Spleen (tissue), 11 donors: ENCODE results near the gene DDX50. TPM values are rescaled to one million over a fixed set of nuclear protein-coding genes. Genes with fewer than 3 reads are reported as not detected.
"Not testable (repeated sequence)": the region's sequence is repeated elsewhere in the genome, so short reads cannot be mapped to it uniquely, and the experiment has no call there.

Experiments
- DNase-seq: peaks from one replicate; pipeline ENCODE4 v3.0.0-alpha.2; 2020
- H3K27ac ChIP-seq, 8 donors: fragments of 200-600 bp; sonication (generic) in 7 of 8; 1 replicate in 4 of 8; 2 replicates in 4 of 8; pipeline versions ENCODE4 v1.5.0 to v1.8.0; 2016 to 2021; ENCODE audit warnings: inconsistent platforms in 4 of 8, mild to moderate bottlenecking in 4 of 8, moderate library complexity in 1 of 8
- H3K27me3 ChIP-seq, 7 donors: fragments of 200-600 bp; sonication (generic) in 6 of 7; replicated peaks in 1 of 7; 1 replicate in 4 of 7; 2 replicates in 3 of 7; pipeline versions ENCODE4 v1.5.0 to v1.8.0; 2016 to 2021; ENCODE audit warnings: inconsistent platforms in 3 of 7, mild to moderate bottlenecking in 1 of 7
- H3K36me3 ChIP-seq, 6 donors: fragments of 200-600 bp; sonication (generic) in 5 of 6; 1 replicate in 4 of 6; 2 replicates in 2 of 6; pipeline versions ENCODE4 v1.5.0 to v1.8.0; 2016 to 2021; ENCODE audit warnings: inconsistent platforms in 2 of 6
- H3K4me1 ChIP-seq, 6 donors: fragments of 200-600 bp; sonication (generic) in 5 of 6; 1 replicate in 3 of 6; 2 replicates in 3 of 6; pipeline versions ENCODE4 v1.5.0 to v1.8.0; 2016 to 2021; ENCODE audit warnings: inconsistent platforms in 3 of 6
- H3K4me3 ChIP-seq, 8 donors: fragments of 200-600 bp; sonication (generic) in 7 of 8; 1 replicate in 4 of 8; 2 replicates in 4 of 8; pipeline versions ENCODE4 v1.5.0 to v1.8.0; 2016 to 2021; ENCODE audit warnings: inconsistent platforms in 4 of 8, mild to moderate bottlenecking in 4 of 8, moderate library complexity in 2 of 8
- H3K9me3 ChIP-seq, 8 donors: fragments of 200-600 bp; sonication (generic) in 7 of 8; 1 replicate in 4 of 8; 2 replicates in 4 of 8; pipeline versions ENCODE4 v1.5.0 to v1.8.0; 2016 to 2021; ENCODE audit warnings: inconsistent platforms in 4 of 8
- POLR2A ChIP-seq, 3 donors: fragments of 450-650 bp; IDR thresholded peaks; one replicate each; pipeline ENCODE4 v1.5.1; 2017; ENCODE audit warnings: antibody characterized with exemption in 3 of 3, mild to moderate bottlenecking in 1 of 3
- POLR2AphosphoS5 ChIP-seq, 3 donors: sonication (generic); formaldehyde crosslinking; IDR thresholded peaks; one replicate each; pipeline ENCODE4 v1.5.1; 2017; ENCODE audit warnings: antibody characterized with exemption in 3 of 3
- WGBS, 5 donors: extraction: QIAGEN DNeasy Blood & Tissue Kit in 3 of 5; methylation state at CpG; one replicate each; pipeline versions ENCODE4 v1.1.5 to v1.1.7; 2013 to 2018; 5-methylcytosine and 5-hydroxymethylcytosine counted together
- intact Hi-C: fragments of 100-400 bp; cut with DNase I; formaldehyde crosslinking; loops from one replicate; pipeline ENCODE4 v1.15.0; 2023; ENCODE audit warnings: low total_unique reads
- polyA plus RNA-seq, 3 donors: library from polyadenylated mRNA; stranded (reverse); fragments of 200-250 nt; gene quantifications; one replicate each; pipeline ENCODE4 v1.2.1, GENCODE V29; 2013
- total RNA-seq, 7 donors: library from RNA; depleted of rRNA in 3 of 7; stranded (reverse); fragments of >200 nt in 3 of 7; fragmentation: NEBNext Ultra II Directional in 4 of 7; extraction: Animal tissue kit (Norgen Biotek cat#: 25700) in 4 of 7; gene quantifications; one replicate each; pipeline versions ENCODE4 v1.1.0 to v1.2.1, GENCODE V29; 2016 to 2021
- TF ChIP-seq, protein P1 (sequence below), 11 experiments: fragments of 200-600 bp in 7 of 11; fragments of 450-650 bp in 4 of 11; sonication (generic) in 4 of 11; IDR thresholded peaks in 8 of 11; conservative IDR thresholded peaks in 3 of 11; 1 replicate in 7 of 11; 2 replicates in 4 of 11; pipeline versions ENCODE4 v1.4.0 to v1.8.0; 2016 to 2021; ENCODE audit warnings: antibody characterized with exemption in 11 of 11, inconsistent platforms in 4 of 11, mild to moderate bottlenecking in 1 of 11
- donor health status: healthy with polysubstance abuse.
- donor health status: DM: no; HTN: no; CAD: no; lungs with moderate emphysema.
- donor health status: DM: no; HTN: no; CAD: no.
- donor health status: Bipolar disorder and iron deficiency.
- donor health status: healthy.
- donor health status: DM: no; HTN: no; CAD: no.
- donor health status: DM: yes; HTN: yes; CAD: no.

DDX50 gene
- total and polyA plus RNA-seq, 10 donors = 19.2 to 33.6 (median 28.4) TPM

DNA sequence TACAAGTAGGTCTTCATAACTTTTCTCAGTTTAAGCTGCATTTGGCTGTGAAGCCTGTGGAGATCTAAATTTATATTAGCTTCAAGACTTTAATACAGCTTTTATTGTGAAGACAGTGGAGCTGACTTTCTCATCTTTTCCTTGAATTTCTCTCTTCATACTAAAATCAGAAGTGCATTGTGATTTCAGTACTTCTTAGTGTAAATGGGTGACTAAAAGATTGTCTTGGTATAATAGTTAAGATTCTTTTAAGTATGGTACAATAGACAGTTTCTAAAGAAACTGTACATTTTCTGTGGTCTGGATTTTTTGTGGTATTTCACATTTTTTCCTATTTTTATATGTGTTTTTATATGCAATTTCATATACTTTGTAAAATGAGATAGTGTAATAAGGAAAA lies 33.9 kb downstream of the DDX50 start:
- TF ChIP-seq, protein P1, sequence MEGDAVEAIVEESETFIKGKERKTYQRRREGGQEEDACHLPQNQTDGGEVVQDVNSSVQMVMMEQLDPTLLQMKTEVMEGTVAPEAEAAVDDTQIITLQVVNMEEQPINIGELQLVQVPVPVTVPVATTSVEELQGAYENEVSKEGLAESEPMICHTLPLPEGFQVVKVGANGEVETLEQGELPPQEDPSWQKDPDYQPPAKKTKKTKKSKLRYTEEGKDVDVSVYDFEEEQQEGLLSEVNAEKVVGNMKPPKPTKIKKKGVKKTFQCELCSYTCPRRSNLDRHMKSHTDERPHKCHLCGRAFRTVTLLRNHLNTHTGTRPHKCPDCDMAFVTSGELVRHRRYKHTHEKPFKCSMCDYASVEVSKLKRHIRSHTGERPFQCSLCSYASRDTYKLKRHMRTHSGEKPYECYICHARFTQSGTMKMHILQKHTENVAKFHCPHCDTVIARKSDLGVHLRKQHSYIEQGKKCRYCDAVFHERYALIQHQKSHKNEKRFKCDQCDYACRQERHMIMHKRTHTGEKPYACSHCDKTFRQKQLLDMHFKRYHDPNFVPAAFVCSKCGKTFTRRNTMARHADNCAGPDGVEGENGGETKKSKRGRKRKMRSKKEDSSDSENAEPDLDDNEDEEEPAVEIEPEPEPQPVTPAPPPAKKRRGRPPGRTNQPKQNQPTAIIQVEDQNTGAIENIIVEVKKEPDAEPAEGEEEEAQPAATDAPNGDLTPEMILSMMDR (IDR thresholded peaks at IDR 0.05 in 8 of 11, conservative IDR thresholded peaks at IDR 0.05 in 3 of 11) = no peak
- TF ChIP-seq POLR2A (IDR thresholded peaks at IDR 0.05) = no peak
- no peak for TF ChIP-seq POLR2AphosphoS5 (IDR thresholded peaks at IDR 0.05)
- no peaks in the 10 kb centered on the region for H3K9me3 ChIP-seq
- intact Hi-C loops = no loop called here

GRCh38 chr10:68938117-68938516 lies 37.0 kb downstream of the DDX50 start:
- Histone ChIP-seq H3K4me1 (no peaks in the 10 kb centered on the region), H3K36me3 (peaks cover 0 to 100% (median 77%) of the 10 kb centered on the region in 6 donors), H3K27ac (no peak overlapping the region), H3K9me3 (no peaks in the 10 kb centered on the region), H3K4me3 (no peak overlapping the region), H3K27me3 (no peaks in the 10 kb centered on the region)
- no peak for DNase-seq
- intact Hi-C loops = no loop called here
- 84 to 92% (median 89%) methylated on average over 2 of the region's 2 CpGs for WGBS, 5 donors
- TF ChIP-seq, protein P1 (IDR thresholded peaks at IDR 0.05 in 8 of 11, conservative IDR thresholded peaks at IDR 0.05 in 3 of 11) = no peak
- TF ChIP-seq POLR2A (IDR thresholded peaks at IDR 0.05) (no peak), POLR2AphosphoS5 (IDR thresholded peaks at IDR 0.05) (no peak)

More for the DNA sequence above, 33.9 kb downstream of the DDX50 start:
- H3K4me1 ChIP-seq = no peaks in the 10 kb centered on the region
- no peak overlapping the region for H3K27ac ChIP-seq
- no peak for DNase-seq
- H3K4me3 ChIP-seq = no peak overlapping the region
- H3K27me3 ChIP-seq = no peaks in the 10 kb centered on the region
- H3K36me3 ChIP-seq = peaks cover 0 to 98% (median 67%) of the 10 kb centered on the region in 6 donors

DNA sequence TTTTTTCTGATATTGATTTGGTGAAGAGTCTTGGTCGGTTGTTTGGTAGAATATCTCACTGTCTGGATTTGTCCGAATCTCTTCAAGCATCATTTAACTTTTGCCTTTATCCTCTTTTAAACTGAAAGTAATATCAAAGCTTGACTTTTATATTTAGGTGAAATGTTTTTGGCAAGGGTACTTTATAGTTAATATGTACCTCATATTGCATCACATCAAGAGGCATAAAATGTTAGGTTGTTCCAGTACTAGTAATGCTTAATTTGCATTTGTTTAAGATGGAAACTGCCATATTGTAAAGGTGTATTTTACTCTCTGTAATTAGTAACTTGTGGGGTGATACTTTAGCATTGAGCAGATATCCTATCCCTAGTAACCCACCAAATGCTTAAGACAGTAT lies 37.8 kb downstream of the DDX50 start:
- no peak overlapping the region for H3K27ac ChIP-seq
- 92 to 98% (median 96%) methylated on average over 2 of the region's 2 CpGs for WGBS, 5 donors

GRCh38 chr10:68940917-68941316 lies 39.8 kb downstream of the DDX50 start:
- H3K9me3 ChIP-seq, H3K27ac ChIP-seq, intact Hi-C loops, H3K4me3 ChIP-seq, DNase-seq, H3K4me1 ChIP-seq, H3K27me3 ChIP-seq: not testable (repeated sequence)
- peaks cover 0 to 100% (median 85%) of the 10 kb centered on the region in 6 donors for H3K36me3 ChIP-seq

More for the DNA sequence above, 37.8 kb downstream of the DDX50 start:
- peaks cover 0 to 100% (median 82%) of the 10 kb centered on the region in 6 donors for H3K36me3 ChIP-seq
- H3K9me3 ChIP-seq = no peaks in the 10 kb centered on the region
- no peaks in the 10 kb centered on the region for H3K27me3 ChIP-seq
- no peak overlapping the region for H3K4me3 ChIP-seq
- DNase-seq = no peak
- TF ChIP-seq POLR2A (IDR thresholded peaks at IDR 0.05) (no peak), POLR2AphosphoS5 (IDR thresholded peaks at IDR 0.05) (no peak)
- TF ChIP-seq, protein P1 (IDR thresholded peaks at IDR 0.05 in 8 of 11, conservative IDR thresholded peaks at IDR 0.05 in 3 of 11) = no peak
- intact Hi-C loops = no loop called here
- no peaks in the 10 kb centered on the region for H3K4me1 ChIP-seq

- TF ChIP-seq, protein P1 (IDR thresholded peaks at IDR 0.05 in 8 of 11, conservative IDR thresholded peaks at IDR 0.05 in 3 of 11) = no peak
- TF ChIP-seq POLR2AphosphoS5 (IDR thresholded peaks at IDR 0.05) = no peak
- no peak for TF ChIP-seq POLR2A (IDR thresholded peaks at IDR 0.05)
- peaks cover 0 to 10% (median 9%) of the 10 kb centered on the region in 6 donors for H3K4me1 ChIP-seq
- H3K36me3 ChIP-seq = peaks cover 10 to 62% (median 38%) of the 10 kb centered on the region in 6 donors
- WGBS, 5 donors = 93 to 96% (median 95%) methylated on average over 3 of the region's 3 CpGs
- intact Hi-C loops = no loop called here
- no peaks in the 10 kb centered on the region for H3K9me3 ChIP-seq
- H3K27ac ChIP-seq = no peak overlapping the region
- H3K4me3 ChIP-seq = no peak overlapping the region
- no peak for DNase-seq
- H3K27me3 ChIP-seq = no peaks in the 10 kb centered on the region
Measured at GRCh38 chr10:68950598-68950997, 49.5 kb downstream of the DDX50 start.
